Putamen (tissue), 1 donor: ENCODE data around the gene IQCF6.
"Not testable (repeated sequence)": the region's sequence is repeated elsewhere in the genome, so short reads cannot be mapped to it uniquely, and the experiment has no call there.

Experiments used
- DNase-seq: peaks from one replicate; pipeline ENCODE4 v3.0.0-alpha.2; 2016; ENCODE audit warnings: low spot score

Gene IQCF6

GRCh38 chr3:51779137-51779536, at the start of gene IQCF6:
Gene IQCF6 (minus strand): TSS chr3:51779237. CDS start chr3:51779224, 13 bp downstream.
- no peak for DNase-seq

GRCh38 chr3:51828297-51828696, 49.3 kb upstream of the IQCF6 start:
- DNase-seq = no peak

- DNase-seq = no peak
Measured at GRCh38 chr3:51819709-51820406, 40.8 kb upstream of the IQCF6 start.

DNA sequence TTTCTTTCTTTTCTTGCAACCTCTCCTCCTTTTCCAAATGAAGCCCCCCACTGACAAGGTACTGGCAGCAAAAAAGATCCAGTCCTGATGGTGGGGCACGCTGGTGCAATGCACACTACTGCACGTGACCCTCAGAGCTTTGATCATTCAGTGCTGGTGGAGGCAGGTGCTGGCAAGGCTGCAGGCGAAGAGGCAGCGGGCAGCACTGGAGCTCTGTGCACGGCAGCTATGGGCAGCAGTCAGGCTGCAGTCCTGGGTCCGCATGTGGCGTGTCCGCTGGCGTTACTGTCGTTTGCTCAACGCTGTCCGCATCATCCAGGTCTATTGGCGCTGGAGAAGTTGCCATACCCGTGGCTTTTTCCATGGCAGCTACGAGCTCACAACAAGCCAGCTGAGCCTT, 40.1 kb upstream of the IQCF6 start:
- no peak for DNase-seq

DNA sequence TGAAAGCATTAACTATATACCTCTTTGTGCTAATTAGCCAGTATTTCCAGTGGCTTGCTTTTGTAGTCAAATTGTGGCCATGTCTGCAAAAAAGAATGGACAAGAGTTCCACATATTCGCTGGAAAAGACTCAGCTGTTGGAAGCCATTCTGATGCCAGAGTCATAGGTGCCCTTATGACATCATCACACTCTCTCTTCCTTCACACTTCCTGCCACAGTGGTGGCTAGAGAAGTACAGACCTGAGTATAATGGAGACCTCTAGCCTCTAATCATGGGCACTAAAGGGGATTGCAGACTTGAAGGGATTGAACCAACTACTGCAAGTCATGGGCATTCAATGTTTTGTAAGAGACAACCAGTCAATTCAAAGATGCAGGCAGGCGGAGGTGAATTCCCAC, 38.3 kb upstream of the IQCF6 start:
- no peak for DNase-seq

GRCh38 chr3:51816723-51817122, 37.7 kb upstream of the IQCF6 start:
- DNase-seq = no peak

GRCh38 chr3:51815614-51816013, 36.6 kb upstream of the IQCF6 start:
- no peak for DNase-seq

DNA sequence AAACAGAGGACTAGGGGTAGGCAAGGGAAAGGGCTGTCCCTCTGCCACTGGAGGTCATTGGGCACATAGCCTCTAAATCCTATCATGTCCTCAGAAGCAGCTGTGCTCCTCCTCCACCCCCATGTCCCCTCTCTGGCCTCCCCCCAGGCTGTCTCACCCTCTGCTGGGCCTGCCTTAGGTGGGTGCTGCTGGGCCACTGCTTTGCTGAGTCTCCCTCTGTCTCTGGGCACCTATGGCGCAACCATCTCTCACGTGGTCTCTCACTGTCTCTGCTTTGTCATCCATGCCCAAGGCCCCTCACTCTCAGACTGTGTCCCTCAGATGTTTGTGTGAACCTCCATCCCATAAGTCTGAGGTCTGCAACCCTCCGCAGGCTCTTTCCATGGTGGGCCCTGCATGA, 35.0 kb upstream of the IQCF6 start:
- DNase-seq = no peak

- DNase-seq = peak; percentile 23
Measured at GRCh38 chr3:51813539-51813938, 34.5 kb upstream of the IQCF6 start.

- DNase-seq = no peak
Measured at GRCh38 chr3:51808934-51809333, 29.9 kb upstream of the IQCF6 start.

- DNase-seq = no peak
Measured at GRCh38 chr3:51802106-51802703, 23.2 kb upstream of the IQCF6 start.

DNA sequence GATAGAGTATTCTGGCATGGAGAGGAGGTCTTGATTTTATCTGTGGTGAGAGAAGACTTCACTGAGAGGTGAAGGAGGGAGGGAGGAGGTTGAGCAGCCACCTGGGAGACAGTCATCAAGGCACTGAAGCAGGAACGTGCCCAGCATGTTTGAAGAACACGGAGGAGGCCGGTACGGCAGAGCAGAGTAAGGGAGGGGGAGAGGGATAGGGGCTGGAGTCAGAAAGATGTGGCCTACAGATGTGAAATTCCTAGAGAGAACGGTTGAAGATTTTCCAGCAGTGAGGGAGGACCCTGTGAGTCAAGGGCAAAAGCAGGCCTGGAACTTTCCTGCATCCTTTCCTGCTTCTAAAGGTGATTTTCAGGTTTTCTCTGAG, 21.7 kb upstream of the IQCF6 start:
- no peak for DNase-seq

DNA sequence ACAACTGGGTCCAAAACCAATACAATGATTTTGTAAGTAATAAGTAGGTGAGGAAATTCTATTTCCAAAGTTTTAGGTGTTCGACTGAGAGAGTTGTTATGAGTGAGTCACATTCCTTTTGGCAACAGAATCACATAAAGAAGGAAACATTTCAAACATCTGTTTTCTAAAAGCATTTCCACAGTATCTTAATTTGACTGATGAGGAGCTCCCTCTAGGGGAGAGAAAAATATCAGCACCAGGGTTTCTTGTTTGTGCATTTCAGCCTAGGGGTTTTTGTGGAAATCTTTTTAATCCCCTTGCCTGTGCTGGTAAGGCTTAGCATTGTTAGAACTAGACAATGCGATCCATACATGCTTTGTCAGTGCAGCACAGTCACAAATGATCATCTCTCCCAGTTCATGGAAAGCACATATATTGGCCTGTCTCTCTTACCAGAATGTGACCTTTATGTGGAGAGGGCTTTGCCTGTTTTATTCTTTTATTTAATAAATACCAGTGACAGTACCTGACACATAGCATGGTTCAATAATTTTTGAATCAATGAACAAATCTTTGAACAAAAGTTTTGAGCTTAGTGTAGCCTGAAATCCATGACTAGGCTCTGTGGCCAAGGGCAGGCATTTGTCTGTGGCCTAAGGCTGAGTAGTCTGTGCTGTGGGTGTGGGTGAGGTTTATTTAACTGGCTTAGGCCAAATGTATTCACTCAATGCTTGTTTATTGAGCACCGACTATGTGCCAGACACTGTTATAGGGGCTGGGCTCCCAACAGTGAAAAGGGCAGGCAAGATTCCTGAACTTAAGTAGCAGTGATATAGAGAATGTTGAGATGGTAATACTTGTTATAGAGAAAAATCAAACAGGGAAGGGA, 21.1 kb upstream of the IQCF6 start:
- DNase-seq = peak; percentile 20

GRCh38 chr3:51798411-51798963, 19.4 kb upstream of the IQCF6 start:
- no peak for DNase-seq

- no peak for DNase-seq
Measured at GRCh38 chr3:51796854-51797253, 17.8 kb upstream of the IQCF6 start.

DNA sequence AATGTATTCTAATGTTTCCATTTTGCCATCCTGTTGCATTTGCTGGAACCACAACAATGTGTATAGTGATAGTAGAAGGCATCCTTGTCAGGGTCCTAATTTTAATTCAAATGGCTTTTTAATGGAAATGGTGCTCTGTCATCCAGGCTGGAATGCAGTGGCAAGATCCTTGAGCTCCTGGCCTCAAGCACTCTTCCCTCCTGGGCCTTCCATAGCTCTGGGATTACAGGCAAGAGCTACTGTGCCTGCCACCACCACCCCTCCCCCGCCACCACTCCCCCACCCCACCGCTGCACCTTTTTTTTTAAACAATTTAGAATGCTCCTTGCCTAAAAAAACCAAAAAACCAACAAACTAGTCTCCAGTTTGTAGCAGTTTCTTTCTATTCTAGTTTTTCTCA, 15.2 kb upstream of the IQCF6 start:
- no peak for DNase-seq

DNA sequence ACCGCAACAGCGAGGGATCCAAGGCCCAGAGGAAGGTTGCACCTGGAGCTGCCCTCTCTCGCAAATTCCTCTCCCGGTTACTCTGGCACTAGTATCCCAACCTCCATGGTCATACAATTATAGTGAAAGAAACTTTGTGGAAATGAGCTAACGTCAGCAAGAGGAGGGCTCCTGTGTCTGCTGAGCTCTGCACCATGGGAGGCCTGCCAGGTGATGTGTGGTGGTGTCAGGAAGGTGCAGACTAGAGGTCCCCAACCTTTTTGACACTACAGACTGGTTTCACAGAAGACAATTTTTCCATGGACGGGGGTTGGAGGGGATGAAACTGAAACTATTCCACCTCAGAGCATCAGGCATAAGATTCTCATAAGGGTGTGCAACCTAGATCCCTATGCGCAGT, 13.2 kb upstream of the IQCF6 start:
- no peak for DNase-seq

GRCh38 chr3:51789437-51789836, 10.4 kb upstream of the IQCF6 start:
- DNase-seq = no peak

- not testable (repeated sequence) for DNase-seq
Measured at GRCh38 chr3:51787576-51787975, 8.5 kb upstream of the IQCF6 start.

DNA sequence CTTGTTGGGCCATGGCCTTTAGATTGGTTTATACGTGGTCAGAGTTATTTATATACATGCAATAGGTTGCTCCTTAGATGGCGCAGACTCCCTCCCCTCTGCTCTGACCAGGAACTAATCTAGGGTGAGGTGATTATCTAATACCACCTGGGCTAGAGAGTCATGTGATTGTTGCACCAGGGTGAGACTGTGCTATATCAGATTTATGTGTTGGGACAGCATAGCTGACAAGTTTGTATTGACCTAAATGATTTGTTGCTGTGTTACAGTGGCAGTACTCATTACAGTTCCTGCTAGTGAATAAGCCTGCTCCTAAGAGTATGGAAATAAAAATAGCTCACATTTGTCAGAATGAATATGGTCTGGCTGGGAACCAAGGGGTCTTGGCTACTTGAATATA, 7.2 kb upstream of the IQCF6 start:
- DNase-seq = no peak

GRCh38 chr3:51778554-51778953, 483 bp downstream of the IQCF6 start:
- DNase-seq = no peak

DNA sequence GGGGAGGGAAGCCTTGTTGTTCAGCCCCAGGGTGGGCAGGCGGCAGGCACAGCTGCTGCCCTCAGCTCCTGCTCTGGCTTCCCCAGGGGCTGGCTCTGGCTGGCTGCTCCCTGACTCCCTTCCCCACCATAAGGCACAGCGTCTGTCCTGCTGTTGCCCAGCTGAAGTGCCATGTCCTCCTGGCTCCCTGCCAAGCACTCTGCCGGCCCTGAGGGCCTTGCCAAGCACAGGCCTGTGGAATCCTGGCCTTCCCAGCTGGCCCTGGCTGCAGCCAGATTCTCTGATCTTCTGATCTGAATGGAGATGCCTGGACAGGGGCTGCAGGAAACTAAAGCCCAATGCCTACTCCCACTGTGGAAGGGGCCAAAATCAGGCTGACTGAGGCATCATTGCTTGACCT, 1.1 kb downstream of the IQCF6 start:
- peak; percentile 9 for DNase-seq

- DNase-seq = no peak
Measured at GRCh38 chr3:51773529-51774056, 5.4 kb downstream of the IQCF6 start.
